DND-41 (cell line): ENCODE data around the gene ANK3.

Source experiments
- CTCF ChIP-seq: IDR thresholded peaks from 2 replicates; pipeline ENCODE4 v1.5.1; 2012; ENCODE audit warnings: borderline replicate concordance, low read length, moderate library complexity, mild to moderate bottlenecking; ENCODE audit not compliant: poor library complexity, severe bottlenecking; ENCODE audit errors: extremely low read depth
- EZH2 ChIP-seq: IDR thresholded peaks from 3 replicates; pipeline ENCODE4 v1.6.1; 2012; ENCODE audit warnings: borderline replicate concordance, low read depth, mild to moderate bottlenecking, moderate library complexity, low read length, inconsistent platforms; ENCODE audit not compliant: severe bottlenecking

GRCh38 chr10:60414877-60415585 is 25.4 kb upstream of the ANK3 start:
- TF ChIP-seq CTCF (no peak), EZH2 (no peak)
